CD1c-positive myeloid dendritic cell (primary cell): Measurements from ENCODE around the gene PRDM16.
"Not testable (repeated sequence)": the region's sequence is repeated elsewhere in the genome, so short reads cannot be mapped to it uniquely, and the experiment has no call there.

ENCODE experiments used
- DNase-seq: peaks from one replicate; pipeline ENCODE4 v3.0.0-alpha.2; 2016; ENCODE audit errors: extremely low spot score

The PRDM16 gene

DNA sequence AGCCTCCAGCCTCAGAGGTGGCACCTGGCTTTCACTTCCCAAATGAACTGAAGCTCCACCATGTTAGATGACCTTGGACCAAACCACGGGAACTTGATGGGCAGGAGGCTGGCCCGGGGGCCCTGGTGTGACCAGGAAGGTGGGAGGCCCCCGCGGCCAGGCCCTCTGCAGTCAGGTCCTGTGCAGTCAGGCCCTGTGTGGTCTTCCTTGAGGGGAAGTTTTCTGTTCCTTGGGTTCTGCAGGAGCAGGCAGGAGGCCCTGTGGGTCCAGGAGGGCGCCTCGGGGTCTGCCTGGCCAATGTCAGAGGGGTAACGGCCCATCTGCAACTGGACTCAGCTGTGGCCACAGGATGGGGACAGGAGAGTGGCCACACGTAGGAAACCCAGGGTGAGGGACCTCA, 13.0 kb downstream of the PRDM16 start:
- DNase-seq = no peak

- no peak for DNase-seq
Observed at GRCh38 chr1:3082571-3083516, 13.8 kb downstream of the PRDM16 start.

DNA sequence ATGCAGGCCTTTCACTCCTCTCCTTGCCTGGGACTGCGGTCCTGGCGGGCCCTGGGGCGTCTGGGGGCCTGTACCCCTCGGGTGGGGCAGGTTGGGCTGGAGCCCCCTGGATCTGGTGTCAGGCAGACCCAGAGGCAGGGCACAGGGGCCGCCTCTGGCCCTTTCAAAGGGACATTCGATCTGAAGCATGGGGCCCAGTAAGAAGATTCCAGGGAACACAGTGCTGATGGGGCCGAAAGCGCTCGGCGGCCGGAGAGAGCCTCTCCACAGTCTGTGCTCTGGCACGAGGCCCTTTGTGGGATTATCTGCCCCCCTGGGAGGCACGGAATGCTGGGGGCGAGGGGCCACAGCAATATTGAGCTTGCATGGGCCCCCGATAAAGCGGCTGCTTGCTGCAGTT, 15.2 kb downstream of the PRDM16 start:
- DNase-seq = no peak

- no peak for DNase-seq
Observed at GRCh38 chr1:3084726-3085125, 15.7 kb downstream of the PRDM16 start.

DNA sequence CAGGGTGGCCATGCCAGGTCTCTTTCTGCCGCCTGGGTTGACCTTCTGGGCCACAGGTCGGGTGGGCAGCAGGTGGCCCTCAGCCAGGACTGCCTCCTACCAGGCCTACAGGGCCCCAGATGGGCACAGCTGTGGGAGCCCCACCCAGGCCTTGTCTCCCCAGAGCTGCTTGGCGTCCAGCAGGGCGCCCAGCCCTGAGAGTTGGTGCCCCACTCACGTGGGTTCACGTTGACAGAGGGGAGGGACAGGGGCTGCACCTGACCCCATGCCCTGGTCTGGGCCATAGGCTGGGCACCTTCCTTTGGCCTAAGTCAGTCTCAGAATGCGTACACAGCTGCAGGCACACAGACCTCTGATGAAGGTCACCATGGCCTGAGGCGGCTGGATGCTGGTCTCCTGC, 16.7 kb downstream of the PRDM16 start:
- DNase-seq = no peak

GRCh38 chr1:3086272-3086974, 17.4 kb downstream of the PRDM16 start:
- no peak for DNase-seq

DNA sequence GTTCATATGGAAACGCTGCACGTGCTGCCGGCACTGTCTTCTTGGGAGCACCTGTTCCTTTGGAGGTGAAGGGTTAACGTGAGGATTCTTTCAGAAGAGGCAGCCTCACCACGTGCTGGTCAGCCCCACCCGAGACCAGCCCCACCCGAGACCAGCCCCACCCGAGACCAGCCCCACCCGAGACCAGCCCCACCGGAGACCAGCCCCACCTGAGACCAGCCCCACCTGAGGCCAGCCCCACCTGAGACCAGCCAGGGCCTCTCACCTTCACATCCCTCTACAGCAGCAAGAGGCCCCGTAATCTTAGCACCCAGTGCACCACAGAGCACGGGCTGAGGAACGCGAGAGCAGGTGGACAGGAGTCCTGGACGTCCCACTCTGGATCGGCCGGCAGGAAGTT, 18.0 kb downstream of the PRDM16 start:
- no peak for DNase-seq

GRCh38 chr1:3087946-3088668, 19.1 kb downstream of the PRDM16 start:
- not testable (repeated sequence) for DNase-seq

GRCh38 chr1:3089490-3089889, 20.5 kb downstream of the PRDM16 start:
- no peak for DNase-seq

GRCh38 chr1:3091334-3091733, 22.3 kb downstream of the PRDM16 start:
- no peak for DNase-seq

DNA sequence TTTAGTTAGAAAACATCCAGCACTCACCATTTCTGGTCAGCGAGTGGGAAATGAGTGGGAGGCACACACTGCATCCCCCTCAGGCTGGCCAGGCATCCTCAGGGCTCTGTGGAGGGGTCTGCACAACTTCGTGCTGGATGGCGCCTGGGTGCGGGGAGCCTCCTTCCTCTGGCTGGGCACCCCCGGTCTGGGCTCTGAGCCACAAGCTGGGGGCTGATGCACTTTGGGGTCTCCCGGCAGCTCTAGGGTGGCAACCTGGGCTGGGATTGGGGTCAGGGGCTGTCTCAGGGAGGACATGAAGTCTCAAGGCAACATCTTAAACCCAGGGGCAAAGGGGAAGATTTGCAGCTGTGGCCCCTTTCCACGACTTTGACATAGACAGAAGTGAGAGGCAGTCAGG, 23.5 kb downstream of the PRDM16 start:
- no peak for DNase-seq

DNA sequence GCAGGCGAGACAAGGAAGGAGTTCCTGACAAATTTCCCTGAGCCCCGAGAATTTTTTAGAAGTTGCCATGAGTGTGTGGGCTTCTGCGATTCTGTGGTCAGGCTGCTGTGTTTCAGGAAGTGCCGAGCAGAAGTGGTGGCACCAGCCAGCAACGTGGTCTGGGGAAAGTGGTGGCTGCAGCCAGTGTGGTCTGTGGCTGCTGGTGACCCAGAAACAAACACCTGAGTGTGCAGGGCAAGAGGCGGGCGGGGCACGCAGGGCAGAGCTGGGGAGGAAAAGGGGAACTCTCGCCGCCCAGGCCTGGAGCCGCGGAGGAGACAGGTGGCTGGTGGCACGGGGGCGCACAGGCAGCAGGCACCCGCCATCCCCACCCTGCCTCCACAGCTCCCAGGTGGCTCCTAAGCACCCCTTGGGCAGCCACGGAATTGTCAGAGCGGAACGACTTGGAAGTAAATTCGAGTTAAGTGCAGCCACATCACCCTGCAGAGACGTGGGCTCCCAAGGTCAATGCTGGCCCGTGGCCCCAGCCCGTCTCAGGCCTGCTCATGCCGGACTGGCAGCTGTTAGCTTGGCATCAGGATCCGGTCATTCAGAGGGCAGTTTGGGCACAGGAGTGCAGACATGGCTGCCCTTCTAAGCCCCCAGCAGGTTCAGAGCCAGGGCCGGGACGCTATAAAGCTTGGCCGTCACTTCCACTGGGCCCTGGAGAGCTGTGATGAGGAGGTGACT, 25.1 kb downstream of the PRDM16 start:
- DNase-seq = no peak

DNA sequence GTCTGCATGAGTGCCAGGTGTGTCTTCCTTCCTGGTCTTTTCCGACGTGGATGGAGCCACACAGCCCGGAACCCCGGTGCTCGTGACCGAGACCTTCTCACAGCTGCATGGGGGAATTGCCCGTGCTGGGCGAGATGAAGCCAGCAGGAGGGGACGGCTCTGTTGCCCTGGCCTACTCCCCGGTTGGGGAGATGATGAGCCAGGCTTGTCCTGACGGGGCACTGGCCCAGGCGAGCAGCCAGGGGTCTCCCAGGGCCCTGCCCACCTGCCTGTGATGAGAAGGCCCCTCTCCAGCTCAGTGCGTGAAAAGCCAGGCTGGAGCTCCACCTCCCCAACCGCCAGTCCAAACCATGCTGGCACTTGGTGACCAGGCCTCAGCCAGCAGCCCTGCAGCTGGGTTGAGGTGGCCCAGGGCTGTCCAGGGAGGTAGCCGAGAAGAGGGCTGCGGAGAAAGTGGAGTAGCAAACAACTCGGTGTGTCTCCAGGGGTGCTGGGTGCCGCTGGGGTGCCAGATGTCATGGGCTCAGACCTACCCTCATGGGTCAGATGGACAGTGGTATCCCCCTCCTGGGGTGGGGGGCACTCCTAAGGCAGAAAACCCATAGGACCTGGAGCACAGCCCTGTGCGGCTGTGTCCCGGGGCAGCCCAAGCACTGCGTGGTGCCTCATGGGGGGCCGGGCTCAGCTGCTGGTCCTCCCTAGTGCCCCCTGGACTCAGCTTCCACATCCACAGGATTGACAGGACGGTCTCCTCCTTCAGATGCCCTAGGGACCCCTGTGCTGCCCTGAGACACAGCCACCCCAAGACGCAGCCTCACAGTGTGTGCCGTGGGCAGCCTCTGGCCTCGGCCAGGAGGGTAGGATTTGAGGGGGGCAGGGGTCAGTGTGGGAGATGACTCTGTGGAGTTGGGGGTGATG, 26.1 kb downstream of the PRDM16 start:
- DNase-seq = no peak

GRCh38 chr1:3096345-3096744, 27.3 kb downstream of the PRDM16 start:
- DNase-seq = no peak

DNA sequence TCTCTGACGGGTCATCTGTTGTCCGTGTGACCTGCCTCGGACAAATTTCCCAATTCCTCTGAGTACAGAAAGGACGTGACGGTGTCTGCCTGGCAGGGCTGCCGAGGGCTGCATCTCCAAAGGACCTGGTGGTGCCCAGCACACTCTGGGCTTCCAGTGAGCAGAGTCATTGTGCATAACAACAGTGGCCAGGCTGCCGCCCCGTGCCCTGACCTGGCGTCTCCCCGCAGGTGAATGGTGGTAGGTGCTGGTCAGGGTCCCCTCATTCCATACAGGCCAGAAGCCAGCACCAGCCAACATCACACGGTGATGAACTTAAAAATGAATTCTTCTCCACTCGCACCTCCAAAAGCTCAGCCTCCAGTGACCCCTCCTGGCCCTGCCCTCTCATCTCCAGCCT, 28.2 kb downstream of the PRDM16 start:
- DNase-seq = no peak

DNA sequence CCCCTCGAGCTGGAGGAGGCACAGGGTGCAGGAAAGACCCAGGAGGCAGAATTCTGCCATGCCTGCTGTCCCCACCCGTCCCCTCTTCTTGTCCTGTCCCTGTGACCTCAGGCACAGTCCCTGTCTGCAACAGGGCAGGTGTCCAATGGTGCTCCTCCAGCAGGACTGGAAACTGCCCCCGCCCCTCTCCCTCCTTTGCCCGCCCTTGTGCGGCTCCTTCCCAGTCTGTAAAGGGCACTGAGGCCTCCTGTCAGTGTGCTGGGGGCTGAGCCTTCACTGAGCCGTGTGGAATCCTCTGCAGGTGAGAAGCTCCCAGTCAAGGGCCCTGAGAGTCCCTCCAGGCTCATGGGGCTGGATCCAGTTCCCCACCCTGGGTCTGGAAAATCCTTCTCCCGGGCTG, 28.9 kb downstream of the PRDM16 start:
- no peak for DNase-seq

DNA sequence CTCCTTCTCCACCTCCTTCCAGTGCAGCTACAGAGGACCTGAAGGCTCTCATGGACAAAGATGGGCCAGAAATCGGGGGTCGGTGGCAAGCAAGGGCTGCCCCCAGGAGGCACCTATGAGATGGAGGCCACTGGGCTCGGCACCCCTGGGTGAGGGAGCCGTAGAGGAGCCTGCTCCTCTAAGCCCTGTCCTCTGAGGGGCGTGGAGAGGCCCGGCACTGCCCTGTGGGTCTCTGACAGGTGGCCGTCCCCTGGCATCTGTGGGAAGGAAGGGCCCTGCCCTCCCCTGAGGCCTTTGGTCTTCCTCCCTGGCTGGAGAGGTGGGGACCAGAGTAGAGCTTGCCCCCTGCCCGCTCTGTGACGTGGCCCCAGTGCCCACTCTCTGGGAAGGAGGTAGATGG, 30.9 kb downstream of the PRDM16 start:
- no peak for DNase-seq

- no peak for DNase-seq
Observed at GRCh38 chr1:3101124-3101939, 32.3 kb downstream of the PRDM16 start.

DNA sequence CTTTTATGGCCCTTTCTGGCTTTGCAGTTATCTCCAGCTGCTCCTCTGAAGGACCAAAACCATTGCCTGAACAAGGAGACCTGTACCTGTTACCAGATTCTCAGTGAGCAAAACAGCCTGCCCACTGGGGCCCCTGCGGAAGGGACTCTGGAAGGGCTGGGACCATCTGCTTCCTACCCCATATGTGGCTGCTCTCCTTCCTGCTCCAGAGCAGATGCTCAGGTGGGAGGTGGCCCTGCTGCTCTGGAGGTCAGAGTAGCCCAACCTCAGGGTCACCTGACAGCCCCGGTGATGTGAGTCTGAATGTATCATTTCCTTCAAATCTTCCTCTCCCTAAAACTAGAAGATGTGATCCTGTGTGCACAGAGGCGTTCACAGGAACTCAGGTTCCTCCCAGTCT, 33.6 kb downstream of the PRDM16 start:
- DNase-seq = no peak
